GM21619 (cell line): ENCODE measurements around the gene SHISA8.
"Not testable (repeated sequence)": the region's sequence is repeated elsewhere in the genome, so short reads cannot be mapped to it uniquely, and the experiment has no call there.

Source experiments
- ATAC-seq: cut with Tn5 transposase; IDR thresholded peaks from one replicate; pipeline ENCODE4 v1.9.1; 2021; ENCODE audit not compliant: unreplicated experiment

The SHISA8 gene

DNA sequence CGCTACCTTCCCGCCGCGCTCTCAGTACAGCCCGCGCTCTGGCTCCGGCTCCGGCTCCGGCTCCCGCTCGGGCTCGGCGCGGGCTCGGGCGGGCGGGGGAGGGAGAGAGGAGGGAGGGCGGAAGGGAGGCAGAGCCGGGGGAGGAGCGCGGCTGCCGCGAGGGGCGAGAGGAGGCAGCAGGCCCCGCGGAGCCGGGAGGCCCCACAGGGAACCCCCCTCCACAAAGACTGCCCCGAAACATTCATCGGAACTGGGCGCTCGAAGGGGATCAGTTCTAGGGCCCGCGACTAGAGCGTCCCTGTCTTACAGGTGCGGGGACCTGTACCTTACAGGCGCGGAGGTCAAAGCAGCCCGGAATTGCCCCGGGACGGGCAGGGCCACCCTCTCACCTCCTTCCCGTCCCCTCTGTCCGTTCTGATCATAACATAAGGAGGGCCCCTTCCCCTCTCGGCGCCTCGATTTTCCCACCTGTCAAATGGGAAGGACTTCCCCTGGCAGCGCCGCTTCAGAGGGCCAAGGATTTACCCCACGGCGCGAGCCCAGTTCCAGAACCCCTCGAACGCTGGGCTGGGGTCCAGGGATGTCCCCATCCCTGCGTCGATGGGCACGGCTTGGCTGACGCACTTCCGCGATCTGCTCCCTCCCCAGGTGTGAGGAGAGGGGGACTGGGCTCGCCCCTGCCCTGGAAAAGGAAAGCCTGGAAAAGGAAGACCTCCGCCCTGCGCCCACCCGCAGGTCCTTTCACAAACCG lies at the start of gene SHISA8:
Gene SHISA8 (minus strand): TSS at position 40 of the 751 bp plus-strand sequence. CDS start 407 bp downstream, outside the sequence.
- ATAC-seq = no peak

DNA sequence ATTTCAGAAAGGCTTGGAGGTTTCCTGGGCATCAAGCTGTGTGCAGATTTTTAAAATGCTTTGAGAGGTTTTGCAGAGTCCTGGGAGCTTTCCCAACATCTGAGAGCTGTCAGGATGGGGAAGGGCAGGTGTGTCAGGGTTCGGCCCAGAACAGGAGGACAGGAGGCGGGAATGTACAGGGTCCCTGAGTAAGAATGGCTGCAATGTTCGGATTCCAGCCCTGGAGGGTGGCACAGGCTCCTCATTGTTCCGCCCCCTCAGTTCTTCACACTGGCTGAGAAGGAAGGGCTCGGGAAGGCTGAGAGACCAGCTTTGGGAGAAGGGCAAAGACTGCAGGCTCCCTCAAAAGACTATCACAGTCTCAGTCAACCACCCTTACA lies 49.2 kb upstream of the SHISA8 start:
- ATAC-seq = no peak

DNA sequence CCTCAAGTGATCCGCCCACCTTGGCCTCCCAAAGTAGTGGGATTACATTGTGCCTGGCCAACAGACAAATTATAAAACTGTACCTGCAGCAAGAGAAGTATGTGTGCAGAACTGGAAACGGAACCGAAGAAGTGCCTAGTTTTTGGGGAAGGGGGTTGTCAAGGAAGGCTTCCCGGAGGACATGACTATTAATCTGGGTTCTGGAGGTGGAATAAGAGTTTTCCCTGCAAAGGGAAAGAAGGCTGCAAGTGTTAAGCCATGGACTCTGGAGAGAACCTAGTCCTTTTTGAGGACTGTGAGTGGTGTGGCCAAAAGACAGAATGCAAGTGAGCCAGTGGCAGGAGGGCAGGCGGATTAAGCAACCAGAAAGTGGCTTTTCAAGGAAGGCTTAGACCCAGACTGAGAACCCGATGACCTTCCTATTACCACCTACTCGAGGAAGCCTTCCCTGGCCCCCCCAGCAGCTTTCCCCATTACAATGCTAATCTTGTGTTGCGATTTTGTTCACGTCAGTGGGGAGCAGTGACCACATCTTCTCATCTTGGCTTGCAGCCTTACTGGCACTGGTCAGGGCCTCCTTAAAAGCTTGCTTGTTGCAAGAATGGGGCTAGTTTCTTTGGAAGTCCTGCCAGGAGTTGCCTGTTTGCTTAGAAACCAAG lies 48.7 kb upstream of the SHISA8 start:
- ATAC-seq = no peak

DNA sequence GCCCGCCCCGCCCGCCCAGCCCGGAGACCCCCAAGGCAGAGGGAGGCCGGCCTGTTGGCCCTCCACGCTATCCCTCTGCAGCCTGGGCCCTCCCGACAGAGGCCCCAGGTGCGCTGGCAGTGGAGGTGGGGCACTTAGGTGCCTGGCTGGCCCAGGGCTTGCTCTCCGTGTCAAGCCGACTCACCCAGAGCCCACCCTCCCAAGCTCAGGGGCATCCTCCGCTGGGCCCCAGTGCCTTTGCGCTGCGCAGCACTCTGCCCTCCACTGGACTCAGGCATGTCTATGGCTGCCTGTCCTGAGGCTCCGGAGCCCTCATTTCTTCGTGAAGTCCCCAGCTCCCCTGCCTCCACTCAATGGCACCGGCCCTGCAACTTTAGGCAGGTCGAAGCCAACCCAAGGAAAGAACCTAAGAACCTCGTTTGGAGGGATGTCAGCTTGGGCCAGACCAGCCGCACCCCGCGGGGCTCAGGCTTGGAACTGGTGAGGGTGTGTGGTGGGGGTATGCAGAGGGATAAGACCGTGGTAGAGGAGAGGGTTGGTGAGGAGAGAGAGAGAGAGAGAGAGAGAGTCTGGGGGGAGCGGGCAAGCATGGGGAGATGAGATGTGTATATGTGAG lies 43.2 kb upstream of the SHISA8 start:
- ATAC-seq = peak; percentile 16

DNA sequence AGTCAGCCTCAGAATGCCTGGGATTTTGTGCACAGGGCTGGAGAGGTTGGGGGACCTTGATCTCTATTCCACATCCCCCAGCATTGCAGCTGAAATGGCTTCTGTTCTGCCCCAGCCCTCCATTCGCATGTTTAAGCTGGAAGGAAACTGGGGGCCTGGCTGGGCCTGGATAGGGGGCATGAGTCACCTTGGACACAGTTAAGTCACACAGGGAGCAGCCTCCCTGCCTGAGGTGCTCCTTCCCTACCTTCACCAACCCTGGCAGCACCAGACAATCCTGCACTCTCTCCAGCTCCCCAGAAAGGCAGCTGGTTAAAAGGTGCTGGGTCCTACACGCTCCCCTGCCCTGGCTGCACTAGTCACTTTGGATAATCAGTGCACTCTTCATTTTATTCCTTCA lies 37.8 kb upstream of the SHISA8 start:
- no peak for ATAC-seq

DNA sequence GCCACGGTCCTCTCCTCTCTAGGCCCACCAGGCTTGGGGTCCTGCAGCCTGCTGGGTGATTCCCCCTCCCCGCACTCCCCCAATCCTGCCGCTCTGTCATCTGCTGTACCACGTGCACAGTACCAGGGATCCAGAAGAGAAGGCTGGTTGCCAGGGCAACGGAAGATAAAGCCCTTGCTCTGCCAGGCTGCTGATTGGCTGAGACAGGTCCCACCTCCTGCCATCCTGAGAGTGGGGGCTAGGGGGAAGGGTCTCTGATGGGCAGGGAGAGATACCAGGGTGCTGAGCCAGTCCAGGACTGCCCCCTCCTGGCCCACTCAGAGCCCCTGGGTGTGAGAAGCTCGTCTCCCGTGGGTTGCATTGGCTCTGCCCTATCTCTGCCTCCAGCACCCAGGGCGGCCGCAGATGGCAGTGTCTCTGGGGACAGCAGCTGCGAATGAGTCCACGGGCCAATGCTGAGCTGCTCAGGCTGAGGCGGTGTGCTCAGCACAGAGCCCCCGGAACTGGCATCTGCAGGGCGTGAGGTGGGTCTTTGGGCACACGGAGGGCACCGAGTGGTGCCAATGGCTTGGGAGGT lies 37.1 kb upstream of the SHISA8 start, which contains the start of gene SMIM45:
Gene SMIM45 (plus strand): TSS at position 253 of the 577 bp plus-strand sequence.
- ATAC-seq = no peak

DNA sequence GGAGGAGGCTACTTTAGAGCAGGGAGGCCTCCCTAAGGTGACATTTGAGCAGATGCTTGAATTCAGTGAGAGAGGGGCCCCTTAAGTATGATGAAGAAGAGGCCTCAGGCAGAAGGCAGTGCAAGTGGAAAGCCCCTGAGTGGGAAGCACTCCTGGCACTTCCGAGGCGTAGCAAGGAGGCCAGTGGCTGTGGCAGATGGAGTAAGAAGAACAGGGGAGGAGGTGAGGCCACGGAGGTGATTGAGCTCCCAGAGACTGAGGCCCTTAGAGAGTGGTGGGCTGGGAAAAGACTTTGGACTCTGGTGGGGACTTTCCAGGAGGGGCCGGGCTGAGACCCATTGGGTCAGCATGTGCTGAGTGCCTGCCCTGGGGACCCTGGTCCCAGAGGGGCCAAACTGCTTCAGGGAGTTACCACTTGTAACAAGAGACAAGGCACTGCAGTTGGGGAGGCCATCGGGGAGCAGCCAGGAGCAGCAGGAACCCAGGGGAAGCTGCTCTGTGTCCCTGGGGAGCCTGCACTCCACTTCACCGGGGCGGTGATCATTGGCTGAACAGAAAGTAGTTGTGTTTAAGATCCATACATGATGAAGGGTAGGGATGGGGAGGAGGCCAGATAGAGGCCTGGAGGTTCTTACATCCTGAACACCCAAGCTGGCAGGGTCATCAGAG lies 34.6 kb upstream of the SHISA8 start:
- ATAC-seq = no peak

DNA sequence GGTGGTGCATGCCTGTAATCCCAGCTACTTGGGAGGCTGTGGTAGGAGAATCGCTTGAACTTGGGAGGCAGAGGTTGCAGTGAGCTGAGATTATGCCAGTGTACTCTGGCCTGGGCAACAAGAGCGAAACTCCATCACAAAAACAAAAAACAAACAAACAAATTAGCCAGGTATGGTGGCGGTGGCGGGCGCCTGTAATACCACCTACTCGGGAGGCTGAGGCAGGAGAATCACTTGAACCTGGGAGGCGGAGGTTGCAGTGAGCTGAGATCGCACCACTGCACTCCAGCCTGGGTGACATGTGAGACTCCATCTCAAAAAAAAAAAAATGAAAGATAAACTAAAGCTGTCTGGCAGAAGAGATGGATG lies 34.0 kb upstream of the SHISA8 start:
- ATAC-seq = not testable (repeated sequence)

DNA sequence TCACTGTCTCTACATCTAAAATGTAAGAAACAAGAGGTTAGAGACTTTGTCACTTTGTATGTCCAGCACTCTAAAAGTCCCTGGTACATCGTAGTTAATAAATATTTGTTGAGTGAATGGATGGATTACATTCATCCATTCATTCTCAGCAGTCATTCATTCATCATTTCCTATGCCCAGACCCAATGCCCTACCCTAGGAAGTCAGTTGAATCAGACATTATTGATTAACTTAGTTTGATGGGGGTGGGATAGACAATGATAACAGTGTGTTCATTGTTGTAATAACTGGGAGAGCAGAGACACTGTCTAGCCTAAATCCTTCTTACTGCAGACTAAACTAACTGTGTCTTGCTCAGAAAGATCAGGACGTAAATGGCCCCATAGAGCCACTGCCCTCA lies 33.3 kb upstream of the SHISA8 start:
- no peak for ATAC-seq

DNA sequence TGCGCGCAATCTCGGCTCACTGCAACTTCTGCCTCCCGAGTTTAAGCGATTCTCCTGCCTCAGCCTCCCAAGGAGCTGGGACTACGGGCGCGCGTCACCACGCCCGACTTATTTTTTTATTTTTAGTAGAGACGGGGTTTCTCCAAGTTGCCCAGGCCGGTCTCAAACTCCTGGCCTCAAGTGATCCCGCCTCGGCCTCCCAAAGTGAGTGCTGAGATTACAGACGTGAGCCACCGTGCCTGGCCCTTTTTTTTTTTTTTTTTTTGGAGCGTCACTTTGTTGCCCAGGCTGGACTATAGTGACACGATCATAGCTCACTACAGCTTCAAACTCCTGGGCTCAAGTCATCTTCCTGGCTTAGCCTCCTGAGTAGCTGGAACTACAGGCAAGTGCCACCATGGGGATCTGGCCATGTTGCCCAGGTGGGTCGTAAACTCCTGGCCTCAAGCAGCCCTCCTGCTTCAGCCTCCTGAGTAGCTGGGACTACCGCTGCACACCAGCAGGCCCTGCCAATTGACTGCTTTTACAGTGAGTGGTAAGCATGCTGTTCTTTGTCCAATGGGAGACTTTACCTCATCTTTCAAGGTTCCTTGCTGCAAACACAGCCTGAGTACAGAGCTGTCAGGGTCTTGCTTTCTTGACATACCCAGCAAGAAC lies 32.7 kb upstream of the SHISA8 start:
- no peak for ATAC-seq

DNA sequence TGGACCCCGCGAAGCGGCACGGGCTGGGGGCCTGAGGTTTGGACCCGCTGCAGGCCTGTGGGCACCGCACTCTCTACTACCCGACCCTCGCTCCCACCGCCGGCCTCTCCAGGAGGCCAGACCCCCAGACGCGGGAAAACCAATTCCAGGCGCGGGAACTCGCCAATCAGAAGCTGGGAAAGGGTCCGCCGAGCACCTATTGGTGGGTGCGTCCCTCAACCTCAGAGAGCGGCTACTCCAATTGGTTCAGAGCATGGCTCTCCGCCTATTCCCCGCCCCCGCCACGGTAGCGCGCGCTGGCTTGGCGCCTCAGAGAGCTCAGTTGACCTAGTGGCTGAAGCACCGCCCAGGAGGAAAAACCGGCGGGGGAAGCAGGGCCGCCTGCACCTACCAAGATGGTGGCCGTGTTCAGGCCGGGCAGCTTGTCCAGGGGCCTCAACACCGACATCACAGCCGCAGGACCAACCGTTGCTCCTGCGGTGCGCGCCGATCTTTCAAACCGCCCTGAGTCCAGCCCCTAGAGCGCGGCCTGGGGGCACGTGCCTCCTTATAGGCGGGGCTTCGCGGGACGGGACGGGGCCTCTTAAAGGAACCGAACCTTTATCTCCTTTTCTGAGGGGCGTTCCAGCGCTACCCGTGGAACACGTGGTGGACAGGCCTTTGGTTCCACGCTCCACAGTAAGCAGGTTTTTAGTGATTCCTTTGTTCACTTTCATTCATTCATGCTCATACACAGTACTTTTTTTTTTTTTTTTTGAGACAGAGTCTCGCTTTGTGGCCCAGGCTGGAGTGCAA lies 32.0 kb upstream of the SHISA8 start, which contains the start of gene CENPM:
Gene CENPM (minus strand): TSS at position 524 of the 795 bp plus-strand sequence. CDS start 76 bp downstream, at position 448.
- ATAC-seq = peak; percentile 63

DNA sequence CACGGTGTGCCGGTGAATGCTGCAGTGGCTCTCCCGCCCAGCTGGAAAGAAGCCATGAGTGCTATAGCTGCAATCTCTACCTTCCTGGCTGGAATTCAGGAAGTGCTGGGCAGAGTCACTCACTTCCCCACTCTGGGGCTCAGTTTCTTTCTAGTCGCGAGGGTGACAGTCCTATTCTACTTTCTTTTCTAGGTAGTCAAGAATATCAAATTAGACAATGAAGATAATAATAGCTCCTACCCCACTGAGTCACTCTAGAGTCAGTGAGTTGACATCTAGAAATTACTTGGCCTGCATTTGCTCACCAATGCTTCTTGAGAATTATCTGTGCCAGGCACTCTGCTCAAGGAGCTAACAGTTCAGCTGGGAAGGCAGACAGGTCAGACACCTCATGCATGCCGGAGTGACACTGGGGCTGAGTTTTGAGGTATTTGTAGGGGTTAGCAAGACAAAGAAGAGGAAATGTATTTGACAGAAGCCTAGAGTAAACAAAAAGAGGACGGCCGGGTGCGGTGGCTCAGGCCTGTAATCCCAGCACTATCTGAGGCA lies 28.9 kb upstream of the SHISA8 start:
- ATAC-seq = no peak

DNA sequence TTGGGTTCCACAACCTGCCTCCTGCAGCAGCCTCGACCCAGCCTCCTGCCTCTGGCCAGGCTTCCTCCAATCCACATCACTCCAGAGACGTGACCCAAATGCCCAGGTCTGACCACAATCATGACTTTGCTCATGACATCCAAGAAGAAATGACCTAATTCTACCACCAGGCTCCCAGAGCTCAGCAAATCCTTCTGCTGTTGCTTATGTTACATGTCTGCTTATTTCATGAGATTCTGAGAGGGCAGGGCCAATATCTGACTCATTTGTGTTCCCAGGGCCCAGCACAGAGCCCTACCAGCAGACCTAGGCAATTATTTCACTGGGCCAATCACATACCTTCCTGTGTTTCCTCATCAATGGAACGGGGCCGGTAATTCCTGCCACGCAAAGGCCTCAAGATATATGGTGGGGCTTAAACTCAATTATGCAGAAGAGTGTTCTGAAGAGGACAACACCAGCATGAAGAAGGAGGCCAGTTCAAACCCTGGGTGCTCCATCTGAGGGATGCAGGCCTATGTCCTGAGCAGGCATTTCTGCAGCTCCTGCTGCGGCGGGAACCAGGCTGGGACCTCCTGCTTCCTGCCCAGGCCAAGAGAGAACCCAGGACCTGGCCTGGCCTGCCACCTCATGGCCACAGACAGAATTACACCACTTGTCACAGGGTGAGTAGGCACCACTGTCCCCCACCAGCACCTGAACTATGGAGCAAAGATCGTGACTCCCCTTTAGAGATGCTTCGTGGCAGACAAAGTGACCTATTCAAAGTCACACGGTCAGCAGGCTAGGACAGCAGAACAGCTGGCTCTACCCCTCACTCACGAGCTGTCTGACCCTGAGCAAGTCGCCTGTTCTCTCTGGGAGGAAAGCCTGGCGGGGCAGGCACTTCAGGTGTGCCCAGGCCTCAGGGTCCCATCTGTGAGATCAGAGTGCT lies 26.2 kb upstream of the SHISA8 start:
- no peak for ATAC-seq

DNA sequence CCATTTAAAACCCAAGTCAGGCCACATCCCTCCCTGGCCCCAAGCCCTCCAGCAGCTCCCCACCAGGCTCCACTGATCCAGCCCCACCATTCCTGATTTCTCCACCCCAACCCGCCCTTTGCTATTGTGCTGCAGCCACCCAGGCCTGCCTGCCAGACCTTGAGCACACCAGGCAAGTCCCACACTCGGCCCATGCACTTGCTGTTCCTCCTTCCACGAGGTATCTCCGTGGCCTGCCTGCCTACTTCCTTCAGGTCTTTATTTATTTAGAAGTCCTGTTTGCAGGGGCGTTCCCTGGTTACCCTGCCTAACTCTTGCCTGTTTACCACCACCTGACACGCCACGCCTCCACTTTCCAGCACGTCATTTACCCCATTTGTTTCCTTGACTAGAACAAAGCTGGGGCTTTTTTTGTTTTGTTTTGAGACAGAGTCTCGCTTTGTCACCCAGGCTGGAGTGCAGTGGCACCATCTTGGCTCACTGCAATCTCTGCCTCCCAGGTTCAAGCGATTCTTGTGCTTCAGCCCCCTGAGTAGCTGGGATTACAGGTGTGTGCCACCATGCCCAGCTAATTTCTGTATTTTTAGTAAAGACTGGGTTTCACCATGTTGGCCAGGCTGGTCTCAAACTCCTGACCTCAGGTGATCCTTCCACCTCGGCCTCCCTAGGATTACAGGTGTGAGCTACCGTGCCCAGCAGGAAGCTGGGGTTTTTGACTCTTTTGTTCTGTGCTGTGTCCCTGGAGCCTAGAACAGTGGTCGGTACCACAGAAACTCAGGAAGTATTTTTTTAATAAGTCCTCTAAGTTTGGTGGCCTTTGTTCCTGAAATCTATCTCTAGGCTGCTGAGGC lies 25.3 kb upstream of the SHISA8 start:
- peak; percentile 40 for ATAC-seq

DNA sequence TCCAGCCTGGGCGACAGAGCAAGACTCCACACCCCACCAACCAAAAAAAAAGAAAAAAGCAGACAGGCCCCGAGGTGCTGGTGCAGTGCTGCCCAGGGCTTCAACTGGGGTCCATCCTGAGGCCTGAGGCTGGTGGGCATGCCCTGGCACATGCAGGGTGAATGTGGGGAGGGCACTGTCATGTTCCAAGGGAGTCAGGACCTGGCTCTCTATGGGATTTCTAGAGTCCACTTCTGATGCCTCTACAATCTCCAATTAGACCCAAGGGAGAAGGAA lies 22.0 kb upstream of the SHISA8 start:
- ATAC-seq = no peak

DNA sequence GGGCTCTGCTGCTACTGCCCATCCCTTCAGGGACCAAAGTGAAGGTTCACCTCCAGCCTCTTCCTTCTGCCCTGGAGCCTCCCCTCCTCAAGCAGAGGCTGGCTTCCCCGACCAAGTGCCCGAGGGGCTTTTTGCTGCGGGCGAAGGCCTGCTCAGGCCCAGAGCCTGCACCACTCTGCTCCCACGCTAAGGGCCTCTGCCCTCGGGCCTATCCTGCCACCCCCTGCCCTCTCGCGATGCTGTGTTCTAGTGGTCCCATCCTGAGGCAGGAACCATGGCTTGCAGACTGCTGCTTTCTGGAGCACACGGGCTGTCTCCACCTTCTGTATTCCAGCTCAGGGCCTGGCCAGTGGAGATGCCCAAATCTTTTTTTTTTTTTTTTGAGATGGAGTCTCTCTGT lies 20.6 kb upstream of the SHISA8 start:
- ATAC-seq = no peak

DNA sequence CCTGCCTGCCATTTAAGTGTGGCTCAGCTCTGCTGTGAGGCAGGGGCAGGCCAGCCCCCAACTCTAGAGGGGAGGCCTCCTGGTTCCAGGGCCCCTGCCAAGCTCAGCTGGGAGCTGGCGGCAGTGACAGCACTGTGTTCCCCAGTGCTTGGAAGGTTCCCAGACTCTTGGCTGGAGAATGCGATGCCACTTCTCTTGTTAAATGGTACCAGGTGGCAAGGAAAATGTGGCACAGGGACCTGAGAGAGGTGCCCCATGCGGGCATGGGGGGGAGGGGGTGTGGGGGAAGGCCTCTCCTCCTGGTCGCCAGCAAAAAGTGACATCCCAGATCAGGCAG lies 20.1 kb upstream of the SHISA8 start:
- no peak for ATAC-seq
